ENCODE results near the gene C1orf198.

GRCh38 chr1:230843503-230844309 is 24.6 kb downstream of the C1orf198 start:
- TF ChIP-seq EZH2phosphoT487 (IDR thresholded peaks at IDR 0.05; ENCODE audit: borderline replicate concordance) (no peak), CTCF (conservative IDR thresholded peaks at IDR 0.05; ENCODE audit: low read length) (no peak)

Measured in Loucy (cell line).